ENCODE data around the gene WDR1. TPM values are rescaled to one million over a fixed set of nuclear protein-coding genes. Genes with fewer than 3 reads are reported as not detected.

The WDR1 gene
- total and polyA plus RNA-seq, 2 of the 13 experiments (the other 11 are each of a cell fraction or from before 2014, with no cell fraction given): 106 to 198 TPM

DNA sequence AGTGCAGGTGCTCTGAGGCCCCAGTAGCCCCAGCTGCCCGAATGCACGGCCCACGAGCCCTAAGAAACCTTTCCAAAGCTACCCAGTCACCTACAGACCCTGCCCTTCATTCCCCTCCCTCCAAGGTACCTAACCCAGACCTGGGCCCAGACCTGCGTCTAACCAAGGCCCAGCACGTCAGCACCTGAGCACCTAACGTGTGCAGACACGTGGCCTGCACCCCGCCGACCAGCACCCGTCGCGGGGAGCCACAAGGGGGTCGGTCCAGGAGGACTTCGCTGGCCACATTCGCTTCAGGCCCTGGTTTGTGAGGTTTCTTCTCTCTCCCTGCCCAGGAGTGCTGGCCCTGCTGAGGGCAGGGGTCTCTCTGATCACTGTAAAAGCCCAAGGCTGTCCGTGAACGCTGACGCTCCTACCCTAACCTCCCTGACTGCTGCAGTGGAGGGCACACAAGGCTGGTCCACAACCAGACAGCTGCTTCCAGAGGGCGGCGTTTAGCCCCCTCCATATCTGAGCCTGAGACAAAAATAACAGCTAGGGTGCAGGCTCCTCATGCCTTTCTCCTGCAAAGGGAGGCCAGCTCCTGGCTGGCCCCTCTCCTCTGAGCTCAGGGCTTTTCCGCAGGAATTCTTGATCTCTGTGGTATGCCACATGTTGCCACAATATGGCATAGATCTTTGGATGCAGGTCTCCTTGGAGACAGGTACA is 31.8 kb downstream of the WDR1 start (continued):
- no peak for TF ChIP-seq ZNF510 (CRISPR knock-in tag; IDR thresholded peaks at IDR 0.05; ENCODE audit: low read depth)

DNA sequence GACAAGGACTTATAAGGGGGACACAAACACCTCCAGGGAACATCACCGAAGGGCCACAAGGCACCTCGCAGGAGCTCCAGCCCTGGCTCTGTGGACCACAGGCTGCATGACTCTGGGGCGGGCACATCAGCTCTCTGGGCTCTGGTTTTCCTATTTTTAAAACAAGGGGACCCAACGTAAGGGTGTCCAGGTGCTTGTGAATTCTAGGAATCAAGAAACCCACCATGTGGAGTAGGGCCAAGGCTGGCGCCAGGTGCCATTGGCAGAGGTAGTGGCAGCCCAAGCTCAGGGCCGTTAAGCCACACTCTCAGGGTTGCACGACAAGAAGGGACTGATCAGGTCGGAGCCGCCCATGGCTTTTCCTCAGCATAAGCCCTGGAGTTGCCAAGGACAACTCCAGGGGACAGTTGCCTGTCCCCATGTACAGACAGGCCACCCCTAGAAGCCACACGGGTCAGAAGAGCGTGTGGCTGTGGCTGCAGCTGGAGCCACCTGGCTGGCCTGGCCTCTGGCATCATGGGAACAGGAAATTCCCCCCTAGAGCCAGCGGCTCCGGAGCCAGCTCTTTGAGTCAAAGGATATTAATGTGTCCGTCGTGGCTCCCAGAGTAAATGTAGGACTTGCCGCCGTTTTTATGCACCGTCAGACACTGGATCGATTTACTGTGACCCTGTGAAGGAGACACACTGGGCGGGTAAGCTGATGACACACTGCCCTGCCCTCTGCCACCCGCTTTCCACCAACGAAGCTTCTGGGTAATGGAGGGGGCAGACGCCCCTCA is 32.5 kb downstream of the WDR1 start:
- POLR2A ChIA-PET: no interaction called here
- FAIRE-seq: no peak

More for the DNA sequence above, 32.5 kb downstream of the WDR1 start:
- Histone ChIP-seq H3K9me3 (ENCODE audit: low read length) (no peaks in the 10 kb centered on the region), H3K4me1 (ENCODE audit: insufficient read depth, low read length) (no peaks in the 10 kb centered on the region), H2AFZ (ENCODE audit: low read length) (no peak overlapping the region), H3K4me2 (ENCODE audit: low read depth, low read length) (no peak overlapping the region), H3K27ac (ENCODE audit: extremely low read length, insufficient read depth, low read length) (no peak overlapping the region), H3K9ac (ENCODE audit: insufficient read depth, low read depth, low read length) (no peak overlapping the region), H4K20me1 (ENCODE audit: insufficient read depth, low read length) (peaks cover 5% of the 10 kb centered on the region; the same call in 1 of the 2 replicates), H3K27me3 (ENCODE audit: control insufficient read depth in 1 of 2, insufficient read depth in 2 of 2, low read length in 2 of 2) (no peaks in the 10 kb centered on the region), H3K79me2 (ENCODE audit: insufficient read depth, low read length) (no peaks in the 10 kb centered on the region), H3K36me3 (replicated peaks in 1 of 2; ENCODE audit: control insufficient read depth in 1 of 2, insufficient read depth in 2 of 2, low read length in 2 of 2) (peaks cover 74 to 98% of the 10 kb centered on the region in 2 experiments), H3K4me3 (replicated peaks in 1 of 3; ENCODE audit: insufficient read depth in 1 of 3, low read depth in 2 of 3, low read length in 3 of 3) (no peak overlapping the region)
- WGBS (ENCODE audit: low lambda C conversion rate): 98% methylated on average over 8 of the region's 23 CpGs
- ATAC-seq (no peak), DNase-seq (ENCODE audit: low spot score) (no peak)
- in situ Hi-C loops (cut with HindIII; ENCODE audit: extremely low pct_ligation_motif_present, low pct_unique_long_range_greater_than_20kb) (no loop called here), intact Hi-C loops (cut with micrococcal nuclease; ENCODE audit: unreplicated experiment) (no loop called here)
- CTCF ChIA-PET (ENCODE audit: low intra/inter-chr PET ratio, low total read pairs): no interaction called here
- no TSS peak for BruUV-seq (replicated peaks)
- TF ChIP-seq AGO2 (optimal IDR thresholded peaks at IDR 0.05; ENCODE audit: low read depth, low read length) (peak; percentile 38), ZNF75D (CRISPR knock-in tag; IDR thresholded peaks at IDR 0.05; ENCODE audit: borderline replicate concordance) (no peak), JUNB (CRISPR knock-in tag; IDR thresholded peaks at IDR 0.05; ENCODE audit: borderline replicate concordance) (no peak), ARNT2 (CRISPR knock-in tag; IDR thresholded peaks at IDR 0.05; ENCODE audit: low read depth) (no peak)
- TF ChIP-seq, protein P1, sequence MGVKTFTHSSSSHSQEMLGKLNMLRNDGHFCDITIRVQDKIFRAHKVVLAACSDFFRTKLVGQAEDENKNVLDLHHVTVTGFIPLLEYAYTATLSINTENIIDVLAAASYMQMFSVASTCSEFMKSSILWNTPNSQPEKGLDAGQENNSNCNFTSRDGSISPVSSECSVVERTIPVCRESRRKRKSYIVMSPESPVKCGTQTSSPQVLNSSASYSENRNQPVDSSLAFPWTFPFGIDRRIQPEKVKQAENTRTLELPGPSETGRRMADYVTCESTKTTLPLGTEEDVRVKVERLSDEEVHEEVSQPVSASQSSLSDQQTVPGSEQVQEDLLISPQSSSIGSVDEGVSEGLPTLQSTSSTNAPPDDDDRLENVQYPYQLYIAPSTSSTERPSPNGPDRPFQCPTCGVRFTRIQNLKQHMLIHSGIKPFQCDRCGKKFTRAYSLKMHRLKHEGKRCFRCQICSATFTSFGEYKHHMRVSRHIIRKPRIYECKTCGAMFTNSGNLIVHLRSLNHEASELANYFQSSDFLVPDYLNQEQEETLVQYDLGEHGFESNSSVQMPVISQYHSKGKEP (CRISPR knock-in tag; IDR thresholded peaks at IDR 0.05): no peak
- TF ChIP-seq, protein P2, sequence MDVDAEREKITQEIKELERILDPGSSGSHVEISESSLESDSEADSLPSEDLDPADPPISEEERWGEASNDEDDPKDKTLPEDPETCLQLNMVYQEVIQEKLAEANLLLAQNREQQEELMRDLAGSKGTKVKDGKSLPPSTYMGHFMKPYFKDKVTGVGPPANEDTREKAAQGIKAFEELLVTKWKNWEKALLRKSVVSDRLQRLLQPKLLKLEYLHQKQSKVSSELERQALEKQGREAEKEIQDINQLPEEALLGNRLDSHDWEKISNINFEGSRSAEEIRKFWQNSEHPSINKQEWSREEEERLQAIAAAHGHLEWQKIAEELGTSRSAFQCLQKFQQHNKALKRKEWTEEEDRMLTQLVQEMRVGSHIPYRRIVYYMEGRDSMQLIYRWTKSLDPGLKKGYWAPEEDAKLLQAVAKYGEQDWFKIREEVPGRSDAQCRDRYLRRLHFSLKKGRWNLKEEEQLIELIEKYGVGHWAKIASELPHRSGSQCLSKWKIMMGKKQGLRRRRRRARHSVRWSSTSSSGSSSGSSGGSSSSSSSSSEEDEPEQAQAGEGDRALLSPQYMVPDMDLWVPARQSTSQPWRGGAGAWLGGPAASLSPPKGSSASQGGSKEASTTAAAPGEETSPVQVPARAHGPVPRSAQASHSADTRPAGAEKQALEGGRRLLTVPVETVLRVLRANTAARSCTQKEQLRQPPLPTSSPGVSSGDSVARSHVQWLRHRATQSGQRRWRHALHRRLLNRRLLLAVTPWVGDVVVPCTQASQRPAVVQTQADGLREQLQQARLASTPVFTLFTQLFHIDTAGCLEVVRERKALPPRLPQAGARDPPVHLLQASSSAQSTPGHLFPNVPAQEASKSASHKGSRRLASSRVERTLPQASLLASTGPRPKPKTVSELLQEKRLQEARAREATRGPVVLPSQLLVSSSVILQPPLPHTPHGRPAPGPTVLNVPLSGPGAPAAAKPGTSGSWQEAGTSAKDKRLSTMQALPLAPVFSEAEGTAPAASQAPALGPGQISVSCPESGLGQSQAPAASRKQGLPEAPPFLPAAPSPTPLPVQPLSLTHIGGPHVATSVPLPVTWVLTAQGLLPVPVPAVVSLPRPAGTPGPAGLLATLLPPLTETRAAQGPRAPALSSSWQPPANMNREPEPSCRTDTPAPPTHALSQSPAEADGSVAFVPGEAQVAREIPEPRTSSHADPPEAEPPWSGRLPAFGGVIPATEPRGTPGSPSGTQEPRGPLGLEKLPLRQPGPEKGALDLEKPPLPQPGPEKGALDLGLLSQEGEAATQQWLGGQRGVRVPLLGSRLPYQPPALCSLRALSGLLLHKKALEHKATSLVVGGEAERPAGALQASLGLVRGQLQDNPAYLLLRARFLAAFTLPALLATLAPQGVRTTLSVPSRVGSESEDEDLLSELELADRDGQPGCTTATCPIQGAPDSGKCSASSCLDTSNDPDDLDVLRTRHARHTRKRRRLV (CRISPR knock-in tag; IDR thresholded peaks at IDR 0.05): no peak
- TF ChIP-seq, protein P3, sequence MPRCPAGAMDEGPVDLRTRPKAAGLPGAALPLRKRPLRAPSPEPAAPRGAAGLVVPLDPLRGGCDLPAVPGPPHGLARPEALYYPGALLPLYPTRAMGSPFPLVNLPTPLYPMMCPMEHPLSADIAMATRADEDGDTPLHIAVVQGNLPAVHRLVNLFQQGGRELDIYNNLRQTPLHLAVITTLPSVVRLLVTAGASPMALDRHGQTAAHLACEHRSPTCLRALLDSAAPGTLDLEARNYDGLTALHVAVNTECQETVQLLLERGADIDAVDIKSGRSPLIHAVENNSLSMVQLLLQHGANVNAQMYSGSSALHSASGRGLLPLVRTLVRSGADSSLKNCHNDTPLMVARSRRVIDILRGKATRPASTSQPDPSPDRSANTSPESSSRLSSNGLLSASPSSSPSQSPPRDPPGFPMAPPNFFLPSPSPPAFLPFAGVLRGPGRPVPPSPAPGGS (CRISPR knock-in tag; IDR thresholded peaks at IDR 0.05): no peak
